Measurements from ENCODE around the gene SLCO2A1. TPM values are rescaled to one million over a fixed set of nuclear protein-coding genes. Genes with fewer than 3 reads are reported as not detected.

SLCO2A1 gene
- total and polyA plus RNA-seq, 2 donors (not counting 1 experiment from before 2014, with no cell fraction given): not detected

DNA sequence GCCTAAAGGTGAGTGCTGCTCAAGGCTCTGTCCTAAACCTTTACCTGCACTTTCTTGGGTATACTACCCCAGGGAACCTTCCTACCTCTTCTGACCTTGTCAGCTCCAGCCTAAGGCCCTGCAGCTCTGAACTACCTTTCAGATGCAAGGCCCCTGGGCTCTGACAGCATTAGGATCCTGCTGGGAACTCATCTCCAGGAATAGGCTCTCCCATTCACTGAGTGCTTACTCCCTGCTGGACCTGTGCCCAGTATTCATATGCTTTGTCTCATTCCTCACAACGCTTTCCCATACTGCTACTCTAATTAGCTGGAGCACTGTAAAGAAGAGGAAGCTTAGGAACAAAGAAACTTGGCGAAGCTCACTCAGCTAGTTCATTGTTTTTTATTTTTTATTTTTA lies 80.3 kb downstream of the SLCO2A1 start:
- Histone ChIP-seq H3K9me3 (ENCODE audit: control extremely low read depth in 1 of 3, control insufficient read depth in 2 of 3, insufficient read depth in 1 of 3, low read length in 2 of 3) (peaks cover 0 to 4% (median 0%) of the 10 kb centered on the region in 3 donors), H2AFZ (ENCODE audit: insufficient read depth, low read depth, low read length, poor library complexity, severe bottlenecking) (no peak overlapping the region), H3K9ac (ENCODE audit: low read length) (no peak overlapping the region), H3K4me3 (ENCODE audit: control extremely low read depth in 1 of 5, extremely low read depth in 1 of 5, insufficient read depth in 1 of 5, low read depth in 2 of 5, low read length in 4 of 5) (no peak overlapping the region), H3K4me1 (ENCODE audit: control insufficient read depth in 2 of 2, insufficient read depth in 2 of 2, low read length in 2 of 2) (no peaks in the 10 kb centered on the region), H3K27me3 (replicated peaks in 1 of 4; ENCODE audit: control extremely low read depth in 1 of 4, control insufficient read depth in 3 of 4, insufficient read depth in 4 of 4, low read length in 3 of 4) (no peaks in the 10 kb centered on the region), H3K4me2 (replicated peaks; ENCODE audit: low read depth, low read length, poor library complexity, severe bottlenecking) (no peak overlapping the region), H3K27ac (ENCODE audit: low read length in 2 of 2) (no peak overlapping the region), H4K20me1 (ENCODE audit: control insufficient read depth, insufficient read depth, low read length, poor library complexity, severe bottlenecking) (no peaks in the 10 kb centered on the region), H3K79me2 (ENCODE audit: control insufficient read depth, insufficient read depth, low read length) (no peaks in the 10 kb centered on the region), H3K36me3 (replicated peaks in 1 of 2; ENCODE audit: control extremely low read depth in 1 of 2, control insufficient read depth in 1 of 2, extremely low read depth in 1 of 2, insufficient read depth in 2 of 2, low read length in 1 of 2) (no peaks in the 10 kb centered on the region)
- Mint-ChIP-seq H3K4me3 (no peak overlapping the region), H3K9me3 (ENCODE audit: insufficient read depth) (no peaks in the 10 kb centered on the region), H3K27ac (no peak overlapping the region), H3K27me3 (peaks cover 13% of the 10 kb centered on the region), H3K4me1 (no peaks in the 10 kb centered on the region)
- intact Hi-C loops (cut with micrococcal nuclease): no loop called here
- TF ChIP-seq EZH2 (IDR thresholded peaks at IDR 0.05; ENCODE audit: borderline replicate concordance, insufficient read depth, low read depth, low read length, poor library complexity, severe bottlenecking): no peak
- TF ChIP-seq, protein P1, sequence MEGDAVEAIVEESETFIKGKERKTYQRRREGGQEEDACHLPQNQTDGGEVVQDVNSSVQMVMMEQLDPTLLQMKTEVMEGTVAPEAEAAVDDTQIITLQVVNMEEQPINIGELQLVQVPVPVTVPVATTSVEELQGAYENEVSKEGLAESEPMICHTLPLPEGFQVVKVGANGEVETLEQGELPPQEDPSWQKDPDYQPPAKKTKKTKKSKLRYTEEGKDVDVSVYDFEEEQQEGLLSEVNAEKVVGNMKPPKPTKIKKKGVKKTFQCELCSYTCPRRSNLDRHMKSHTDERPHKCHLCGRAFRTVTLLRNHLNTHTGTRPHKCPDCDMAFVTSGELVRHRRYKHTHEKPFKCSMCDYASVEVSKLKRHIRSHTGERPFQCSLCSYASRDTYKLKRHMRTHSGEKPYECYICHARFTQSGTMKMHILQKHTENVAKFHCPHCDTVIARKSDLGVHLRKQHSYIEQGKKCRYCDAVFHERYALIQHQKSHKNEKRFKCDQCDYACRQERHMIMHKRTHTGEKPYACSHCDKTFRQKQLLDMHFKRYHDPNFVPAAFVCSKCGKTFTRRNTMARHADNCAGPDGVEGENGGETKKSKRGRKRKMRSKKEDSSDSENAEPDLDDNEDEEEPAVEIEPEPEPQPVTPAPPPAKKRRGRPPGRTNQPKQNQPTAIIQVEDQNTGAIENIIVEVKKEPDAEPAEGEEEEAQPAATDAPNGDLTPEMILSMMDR (IDR thresholded peaks at IDR 0.05): no peak
- POLR2A ChIA-PET: no interaction called here
- DNase-seq (no peak), ATAC-seq (ENCODE audit: low read depth) (no peak)
- CTCF ChIA-PET: no interaction called here
- WGBS (ENCODE audit: insufficient coverage): no CpG with 5 or more reads among the region's 2 CpGs

DNA sequence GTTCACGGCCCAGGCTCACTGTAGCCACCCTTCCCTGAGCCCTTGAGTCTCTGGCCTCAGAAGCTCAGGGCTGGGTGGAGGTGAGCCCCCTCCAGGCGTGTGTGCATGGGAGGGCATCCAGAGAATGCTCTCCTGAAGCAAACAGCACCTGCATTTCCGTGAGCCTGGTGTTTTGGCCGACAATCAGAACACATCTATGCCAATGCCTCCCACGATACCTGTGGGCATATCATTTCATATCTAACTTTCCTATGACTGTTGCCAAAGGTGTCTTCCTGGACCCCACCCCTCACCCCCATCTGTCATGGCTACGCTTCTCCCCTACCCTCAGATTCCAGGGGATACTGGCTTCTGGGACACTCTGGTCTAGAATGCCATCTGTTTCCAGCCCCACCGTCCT lies 80.7 kb downstream of the SLCO2A1 start:
- ATAC-seq (ENCODE audit: low read depth) (no peak), DNase-seq (no peak)
- Mint-ChIP-seq H3K4me1 (no peaks in the 10 kb centered on the region), H3K9me3 (ENCODE audit: insufficient read depth) (no peaks in the 10 kb centered on the region), H3K27me3 (peaks cover 13% of the 10 kb centered on the region), H3K27ac (no peak overlapping the region), H3K4me3 (no peak overlapping the region)
- Histone ChIP-seq H3K9ac (ENCODE audit: low read length) (no peak overlapping the region), H3K9me3 (ENCODE audit: control extremely low read depth in 1 of 3, control insufficient read depth in 2 of 3, insufficient read depth in 1 of 3, low read length in 2 of 3) (peaks cover 0 to 4% (median 0%) of the 10 kb centered on the region in 3 donors), H3K36me3 (replicated peaks in 1 of 2; ENCODE audit: control extremely low read depth in 1 of 2, control insufficient read depth in 1 of 2, extremely low read depth in 1 of 2, insufficient read depth in 2 of 2, low read length in 1 of 2) (no peaks in the 10 kb centered on the region), H3K27ac (ENCODE audit: low read length in 2 of 2) (no peak overlapping the region), H2AFZ (ENCODE audit: insufficient read depth, low read depth, low read length, poor library complexity, severe bottlenecking) (no peak overlapping the region), H3K4me3 (ENCODE audit: control extremely low read depth in 1 of 5, extremely low read depth in 1 of 5, insufficient read depth in 1 of 5, low read depth in 2 of 5, low read length in 4 of 5) (no peak overlapping the region), H3K4me1 (ENCODE audit: control insufficient read depth in 2 of 2, insufficient read depth in 2 of 2, low read length in 2 of 2) (no peaks in the 10 kb centered on the region), H3K27me3 (replicated peaks in 1 of 4; ENCODE audit: control extremely low read depth in 1 of 4, control insufficient read depth in 3 of 4, insufficient read depth in 4 of 4, low read length in 3 of 4) (no peaks in the 10 kb centered on the region), H4K20me1 (ENCODE audit: control insufficient read depth, insufficient read depth, low read length, poor library complexity, severe bottlenecking) (no peaks in the 10 kb centered on the region), H3K4me2 (replicated peaks; ENCODE audit: low read depth, low read length, poor library complexity, severe bottlenecking) (no peak overlapping the region), H3K79me2 (ENCODE audit: control insufficient read depth, insufficient read depth, low read length) (no peaks in the 10 kb centered on the region)
- 85% methylated on average over 7 of the region's 7 CpGs for WGBS (ENCODE audit: insufficient coverage)
- CTCF ChIA-PET: no interaction called here
- TF ChIP-seq EZH2 (IDR thresholded peaks at IDR 0.05; ENCODE audit: borderline replicate concordance, insufficient read depth, low read depth, low read length, poor library complexity, severe bottlenecking): no peak
- TF ChIP-seq, protein P1 (IDR thresholded peaks at IDR 0.05): no peak
- intact Hi-C loops (cut with micrococcal nuclease): no loop called here
- POLR2A ChIA-PET: no interaction called here
